Parathyroid adenoma (tissue), 2 donors: ENCODE measurements around the gene HK2.

Experiments used
- H2AFZ ChIP-seq: fragments of 300-600 bp; sonication (generic); one replicate; pipeline ENCODE4 v1.7.0; 2017; ENCODE audit warnings: antibody characterized with exemption, mild to moderate bottlenecking
- H3K27ac ChIP-seq: fragments of 300-600 bp; sonication (generic); one replicate; pipeline ENCODE4 v1.7.0; 2017
- H3K27me3 ChIP-seq: fragments of 300-600 bp; sonication (generic); one replicate; pipeline ENCODE4 v1.7.0; 2017; ENCODE audit warnings: low read length; ENCODE audit not compliant: control insufficient read depth, insufficient read depth
- H3K36me3 ChIP-seq: fragments of 300-600 bp; sonication (generic); one replicate; pipeline ENCODE4 v1.7.0; 2017; ENCODE audit warnings: low read length; ENCODE audit not compliant: control insufficient read depth, insufficient read depth
- H3K4me1 ChIP-seq: fragments of 300-600 bp; sonication (generic); one replicate; pipeline ENCODE4 v1.7.0; 2017; ENCODE audit warnings: control low read depth
- H3K4me2 ChIP-seq: fragments of 300-600 bp; sonication (generic); one replicate; pipeline ENCODE4 v1.7.0; 2017; ENCODE audit warnings: low read length
- H3K4me3 ChIP-seq: fragments of 300-600 bp; sonication (generic); one replicate; pipeline ENCODE4 v1.7.0; 2017; ENCODE audit warnings: low read depth, low read length
- H3K79me2 ChIP-seq: fragments of 300-600 bp; sonication (generic); one replicate; pipeline ENCODE4 v1.7.0; 2017; ENCODE audit warnings: control low read depth
- H3K9ac ChIP-seq: fragments of 300-600 bp; sonication (generic); one replicate; pipeline ENCODE4 v1.7.0; 2017; ENCODE audit warnings: mild to moderate bottlenecking
- H3K9me3 ChIP-seq: fragments of 300-600 bp; sonication (generic); one replicate; pipeline ENCODE4 v1.7.0; 2017; ENCODE audit warnings: low read length; ENCODE audit not compliant: control insufficient read depth
- CTCF ChIP-seq: fragments of 300-600 bp; sonication (generic); IDR thresholded peaks from one replicate; pipeline ENCODE4 v1.7.0; 2017; ENCODE audit warnings: antibody characterized with exemption, mild to moderate bottlenecking
- donor health status: primary hyperparathyroidism.

Gene HK2

GRCh38 chr2:74876081-74876886, 42.4 kb downstream of the HK2 start:
- peak; percentile 78 for TF ChIP-seq CTCF
- no peak overlapping the region for H3K4me2 ChIP-seq
- no peak overlapping the region for H3K27ac ChIP-seq
- H3K36me3 ChIP-seq: no peaks in the 10 kb centered on the region
- H3K4me3 ChIP-seq: no peak overlapping the region
- H3K4me1 ChIP-seq: no peaks in the 10 kb centered on the region
- peak overlapping the region; percentile 16 for H2AFZ ChIP-seq
- H3K9ac ChIP-seq: no peak overlapping the region
- no peaks in the 10 kb centered on the region for H3K27me3 ChIP-seq
- no peaks in the 10 kb centered on the region for H3K9me3 ChIP-seq
- no peaks in the 10 kb centered on the region for H3K79me2 ChIP-seq

GRCh38 chr2:74877376-74877775, 43.4 kb downstream of the HK2 start:
- Histone ChIP-seq H3K27ac (no peak overlapping the region), H3K9ac (no peak overlapping the region), H3K27me3 (no peaks in the 10 kb centered on the region), H3K4me2 (no peak overlapping the region), H3K9me3 (no peaks in the 10 kb centered on the region), H3K4me3 (no peak overlapping the region), H3K79me2 (no peaks in the 10 kb centered on the region), H3K36me3 (no peaks in the 10 kb centered on the region), H2AFZ (no peak overlapping the region), H3K4me1 (no peaks in the 10 kb centered on the region)
- TF ChIP-seq CTCF: no peak

- TF ChIP-seq CTCF: no peak
- H3K9ac ChIP-seq: no peak overlapping the region
- H3K79me2 ChIP-seq: no peaks in the 10 kb centered on the region
- H3K27ac ChIP-seq: no peak overlapping the region
- no peak overlapping the region for H2AFZ ChIP-seq
- no peak overlapping the region for H3K4me2 ChIP-seq
- H3K4me1 ChIP-seq: no peaks in the 10 kb centered on the region
- no peaks in the 10 kb centered on the region for H3K9me3 ChIP-seq
- no peaks in the 10 kb centered on the region for H3K27me3 ChIP-seq
- H3K4me3 ChIP-seq: no peak overlapping the region
- H3K36me3 ChIP-seq: no peaks in the 10 kb centered on the region
Observed at GRCh38 chr2:74877781-74878433, 44.0 kb downstream of the HK2 start.

GRCh38 chr2:74878551-74878950, 44.6 kb downstream of the HK2 start:
- Histone ChIP-seq H2AFZ (no peak overlapping the region), H3K4me1 (no peaks in the 10 kb centered on the region), H3K27me3 (no peaks in the 10 kb centered on the region), H3K79me2 (no peaks in the 10 kb centered on the region), H3K27ac (no peak overlapping the region), H3K9me3 (no peaks in the 10 kb centered on the region), H3K4me3 (no peak overlapping the region), H3K4me2 (no peak overlapping the region), H3K36me3 (no peaks in the 10 kb centered on the region), H3K9ac (no peak overlapping the region)
- no peak for TF ChIP-seq CTCF
